Ovary (tissue), 9 donors: Measurements from ENCODE around the gene SREBF1. TPM values are rescaled to one million over a fixed set of nuclear protein-coding genes. Genes with fewer than 3 reads are reported as not detected.

Experiments
- DNase-seq, 5 donors: peaks; one replicate each; pipeline ENCODE4 v3.0.0-alpha.2; 2019 to 2020
- H3K27ac ChIP-seq, 2 donors: fragments of 200-600 bp; one replicate each; pipeline versions ENCODE4 v1.5.1 to v1.8.0; 2019 to 2022
- H3K27me3 ChIP-seq: fragments of 200-600 bp; one replicate; pipeline ENCODE4 v1.8.0; 2022
- H3K36me3 ChIP-seq: fragments of 200-600 bp; sonication (generic); one replicate; pipeline ENCODE4 v1.5.1; 2019
- H3K4me1 ChIP-seq: one replicate; pipeline ENCODE4 v1.8.1; 2013; ENCODE audit warnings: mild to moderate bottlenecking, moderate library complexity; ENCODE audit not compliant: insufficient read depth
- H3K4me3 ChIP-seq: fragments of 200-600 bp; sonication (generic); one replicate; pipeline ENCODE4 v1.5.1; 2017
- H3K9me3 ChIP-seq, 2 donors: fragments of 200-600 bp in 1 of 2; sonication (generic) in 1 of 2; one replicate each; pipeline versions ENCODE4 v1.5.1 to v1.8.1; 2013 to 2019; ENCODE audit warnings: mild to moderate bottlenecking in 1 of 2, moderate library complexity in 1 of 2
- EP300 ChIP-seq: sonication (generic); formaldehyde crosslinking; IDR thresholded peaks from one replicate; pipeline ENCODE4 v1.6.1; 2017; ENCODE audit warnings: antibody characterized with exemption
- POLR2A ChIP-seq: fragments of 450-650 bp; IDR thresholded peaks from one replicate; pipeline ENCODE4 v1.6.1; 2017; ENCODE audit warnings: antibody characterized with exemption, mild to moderate bottlenecking, moderate library complexity
- WGBS, 3 donors: extraction: QIAGEN DNeasy Blood & Tissue Kit in 1 of 3; methylation state at CpG; one replicate each; pipeline versions ENCODE4 v1.1.5 to v1.1.7; 2013 to 2017; 5-methylcytosine and 5-hydroxymethylcytosine counted together
- intact Hi-C, 4 donors: fragments of 100-400 bp; cut with DNase I; formaldehyde crosslinking; loops; one replicate each; pipeline versions ENCODE4 v1.11.0 to v1.15.1; 2022 to 2023
- polyA plus RNA-seq, 2 donors: library from polyadenylated mRNA; stranded (reverse); fragments of 200-250 nt in 1 of 2; fragments of 350-450 nt in 1 of 2; fragmentation: Illumina TruSeq in 1 of 2; extraction: RNeasy Lipid Tissue Mini Kit (QIAGEN cat#74804) in 1 of 2; gene quantifications; one replicate each; pipeline ENCODE4 v1.2.3, GENCODE V29; 2013 to 2014
- total RNA-seq, 7 donors: library from RNA; depleted of rRNA in 2 of 7; stranded (reverse); fragments of >200 nt in 2 of 7; fragmentation: NEBNext Ultra II Directional in 3 of 7; extraction: Animal tissue kit (Norgen Biotek cat#: 25700) in 3 of 7; gene quantifications; one replicate each; pipeline versions ENCODE4 v1.1.0 to v1.2.4, GENCODE V29; 2016 to 2023
- TF ChIP-seq, protein P1 (sequence below), 3 donors: fragments of 450-650 bp in 2 of 3; fragments of 200-600 bp in 1 of 3; IDR thresholded peaks; one replicate each; pipeline versions ENCODE4 v1.5.1 to v1.8.0; 2016 to 2022; ENCODE audit warnings: antibody characterized with exemption in 3 of 3, mild to moderate bottlenecking in 1 of 3
- donor health status: DM: no; HTN: no; CAD: no; lungs with moderate emphysema.
- donor health status: DM: no; HTN: no; CAD: no.
- donor health status: Bipolar disorder and iron deficiency.
- donor health status: DM: yes; HTN: yes; CAD: no.
- donor health status: DM: no; HTN: no; CAD: no.
- donor health status: DM: yes; HTN: yes; CAD: no.

SREBF1 gene
- total and polyA plus RNA-seq, 9 donors, result 24.3 to 190 (median 88.2) TPM

DNA sequence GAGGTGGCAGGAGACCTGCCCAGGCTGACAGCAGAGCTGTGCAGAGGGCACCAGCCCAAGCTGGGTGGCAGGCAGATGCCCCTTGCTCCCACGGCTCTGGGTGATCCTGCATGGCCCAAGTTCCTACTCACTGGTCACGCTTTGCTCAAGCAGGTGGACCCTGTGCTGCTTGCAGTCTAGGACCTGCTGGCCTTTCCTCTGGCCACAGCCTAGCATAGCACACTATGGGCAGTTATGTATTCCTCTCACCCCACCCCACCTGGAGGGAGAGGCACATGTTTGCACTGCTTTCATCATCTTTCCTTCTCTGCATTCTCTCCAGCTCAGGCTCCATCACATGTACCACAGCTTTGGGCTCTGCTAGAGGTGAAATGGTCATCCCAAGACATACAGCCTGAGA lies 19.6 kb upstream of the SREBF1 start:
- Histone ChIP-seq H3K27ac (no peak overlapping the region), H3K4me3 (no peak overlapping the region), H3K9me3 (no peaks in the 10 kb centered on the region), H3K4me1 (peaks cover 4% of the 10 kb centered on the region), H3K27me3 (no peaks in the 10 kb centered on the region), H3K36me3 (no peaks in the 10 kb centered on the region)
- TF ChIP-seq, protein P1, sequence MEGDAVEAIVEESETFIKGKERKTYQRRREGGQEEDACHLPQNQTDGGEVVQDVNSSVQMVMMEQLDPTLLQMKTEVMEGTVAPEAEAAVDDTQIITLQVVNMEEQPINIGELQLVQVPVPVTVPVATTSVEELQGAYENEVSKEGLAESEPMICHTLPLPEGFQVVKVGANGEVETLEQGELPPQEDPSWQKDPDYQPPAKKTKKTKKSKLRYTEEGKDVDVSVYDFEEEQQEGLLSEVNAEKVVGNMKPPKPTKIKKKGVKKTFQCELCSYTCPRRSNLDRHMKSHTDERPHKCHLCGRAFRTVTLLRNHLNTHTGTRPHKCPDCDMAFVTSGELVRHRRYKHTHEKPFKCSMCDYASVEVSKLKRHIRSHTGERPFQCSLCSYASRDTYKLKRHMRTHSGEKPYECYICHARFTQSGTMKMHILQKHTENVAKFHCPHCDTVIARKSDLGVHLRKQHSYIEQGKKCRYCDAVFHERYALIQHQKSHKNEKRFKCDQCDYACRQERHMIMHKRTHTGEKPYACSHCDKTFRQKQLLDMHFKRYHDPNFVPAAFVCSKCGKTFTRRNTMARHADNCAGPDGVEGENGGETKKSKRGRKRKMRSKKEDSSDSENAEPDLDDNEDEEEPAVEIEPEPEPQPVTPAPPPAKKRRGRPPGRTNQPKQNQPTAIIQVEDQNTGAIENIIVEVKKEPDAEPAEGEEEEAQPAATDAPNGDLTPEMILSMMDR (IDR thresholded peaks at IDR 0.05), result no peak
- TF ChIP-seq POLR2A, result no peak
- TF ChIP-seq EP300, result no peak
- WGBS, 3 donors, result 86 to 94% (median 88%) methylated on average over 2 of the region's 2 CpGs
- DNase-seq, result no peak
- intact Hi-C loops, result loop anchor here in 1 of 4 donors (5.0 kb wide), 1 partner anchor 44 kb away; no protein-coding TSS in a partner anchor

DNA sequence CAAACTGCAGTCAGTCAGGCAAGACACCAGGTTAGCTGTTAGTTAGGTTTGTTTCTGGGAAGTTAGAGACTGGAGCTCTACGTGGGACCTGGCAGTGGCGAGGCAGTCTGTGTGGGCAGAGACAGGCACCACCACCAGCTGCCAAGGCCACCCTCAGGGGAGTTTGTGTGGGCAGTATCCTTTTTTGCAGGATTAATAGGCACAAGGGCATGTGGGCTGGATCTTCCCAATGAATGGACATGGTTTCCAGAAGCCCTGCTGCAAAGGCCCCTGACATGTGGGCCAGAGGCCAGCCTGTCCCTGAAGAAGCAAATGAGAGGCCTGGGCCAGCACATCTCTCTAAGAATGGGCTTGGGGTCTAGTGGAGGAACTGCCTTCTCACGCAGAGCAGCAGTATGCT lies 19.2 kb upstream of the SREBF1 start:
- peak in 1 of 5 donors; percentile 43 for DNase-seq
- peaks cover 4% of the 10 kb centered on the region for H3K4me1 ChIP-seq
- H3K9me3 ChIP-seq, result no peaks in the 10 kb centered on the region
- intact Hi-C loops, result loop anchor here in 1 of 4 donors (5.0 kb wide), 1 partner anchor 44 kb away; no protein-coding TSS in a partner anchor
- 42 to 56% (median 52%) methylated on average over 3 of the region's 3 CpGs for WGBS, 3 donors
- H3K36me3 ChIP-seq, result no peaks in the 10 kb centered on the region
- TF ChIP-seq, protein P1 (IDR thresholded peaks at IDR 0.05), result no peak
- TF ChIP-seq EP300, result no peak
- no peak for TF ChIP-seq POLR2A
- H3K27me3 ChIP-seq, result no peaks in the 10 kb centered on the region
- no peak overlapping the region for H3K4me3 ChIP-seq
- H3K27ac ChIP-seq, result peak overlapping the region in 1 of 2 donors; percentile 19

DNA sequence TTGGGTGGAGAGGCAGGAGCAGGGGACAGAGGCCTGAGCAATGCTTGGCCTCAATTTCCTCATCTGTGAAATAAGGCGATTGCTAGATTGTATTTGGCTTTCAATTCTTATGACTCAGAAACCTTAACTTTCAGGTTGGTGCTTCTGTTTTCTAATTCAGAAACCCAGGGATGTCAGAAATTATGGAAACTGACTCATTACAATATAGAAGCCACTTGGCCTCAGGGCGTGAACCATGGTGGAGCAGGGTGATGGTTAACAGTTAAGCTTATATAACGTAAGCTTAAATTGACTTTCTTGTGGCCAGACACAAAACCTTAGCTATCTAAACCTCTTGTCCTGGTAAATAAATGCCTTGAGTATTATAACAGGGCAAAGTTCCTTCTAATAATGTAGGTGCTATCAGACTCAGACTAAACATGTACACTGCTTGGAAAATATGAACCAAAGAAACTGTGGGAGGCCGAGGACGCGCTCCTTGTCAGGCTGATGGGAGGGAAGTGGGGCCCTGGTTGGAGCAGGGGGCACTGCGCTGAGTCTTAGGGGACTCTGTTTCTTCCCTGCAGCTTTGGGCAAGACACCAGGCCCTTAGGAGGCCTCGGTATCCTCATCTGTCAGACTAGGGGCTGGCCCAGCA lies 17.1 kb upstream of the SREBF1 start:
- H3K4me1 ChIP-seq, result peaks cover 16% of the 10 kb centered on the region
- TF ChIP-seq, protein P1 (IDR thresholded peaks at IDR 0.05), result no peak
- TF ChIP-seq EP300 (no peak), POLR2A (no peak)
- intact Hi-C loops, result no loop called here
- no peak overlapping the region for H3K4me3 ChIP-seq
- DNase-seq, result no peak
- 63 to 70% (median 69%) methylated on average over 8 of the region's 8 CpGs for WGBS, 3 donors
- no peaks in the 10 kb centered on the region for H3K9me3 ChIP-seq
- H3K27me3 ChIP-seq, result no peaks in the 10 kb centered on the region
- H3K36me3 ChIP-seq, result no peaks in the 10 kb centered on the region
- no peak overlapping the region for H3K27ac ChIP-seq

DNA sequence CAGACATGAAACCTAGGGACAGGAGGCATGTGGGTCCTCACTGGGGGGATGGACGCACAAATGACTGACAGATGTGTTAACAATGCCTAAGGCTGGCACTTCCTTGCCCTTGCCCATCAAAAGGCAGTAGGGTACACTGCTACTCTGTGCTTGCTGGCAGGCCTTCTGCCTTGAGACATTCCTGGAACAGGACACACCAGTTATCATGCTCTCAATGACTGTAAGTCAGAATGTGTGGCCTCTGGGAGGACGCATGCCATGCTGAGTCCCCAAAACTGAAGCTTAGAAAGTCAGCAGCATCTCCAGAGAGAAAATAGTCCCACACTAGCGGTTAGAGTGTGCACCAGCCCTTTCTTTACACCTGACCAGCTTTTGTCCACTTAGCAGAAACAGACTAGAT lies 16.1 kb upstream of the SREBF1 start:
- 92 to 99% (median 95%) methylated on average over 3 of the region's 3 CpGs for whole genome bisulfite sequencing, 3 donors
- intact Hi-C loops, result no loop called here
- H3K4me1 ChIP-seq, result peaks cover 23% of the 10 kb centered on the region

More for the DNA sequence above, 16.1 kb upstream of the SREBF1 start:
- Histone ChIP-seq H3K4me3 (no peak overlapping the region), H3K27me3 (no peaks in the 10 kb centered on the region), H3K36me3 (no peaks in the 10 kb centered on the region), H3K9me3 (no peaks in the 10 kb centered on the region), H3K27ac (no peak overlapping the region)
- DNase-seq, result no peak
- TF ChIP-seq EP300 (no peak), POLR2A (no peak)
- TF ChIP-seq, protein P1 (IDR thresholded peaks at IDR 0.05), result no peak
